HG02938 (cell line): Measurements from ENCODE around the gene TARM1.

Experiments
- ATAC-seq: cut with Tn5 transposase; IDR thresholded peaks from one replicate; pipeline ENCODE4 v1.9.1; 2021; ENCODE audit warnings: mild to moderate bottlenecking, moderate library complexity; ENCODE audit not compliant: unreplicated experiment

The TARM1 gene

GRCh38 chr19:54081032-54081431 is at the start of gene TARM1:
TARM1 (minus strand) TSS chr19:54081365; CDS start chr19:54081340, 25 bp downstream.
- ATAC-seq = no peak

DNA sequence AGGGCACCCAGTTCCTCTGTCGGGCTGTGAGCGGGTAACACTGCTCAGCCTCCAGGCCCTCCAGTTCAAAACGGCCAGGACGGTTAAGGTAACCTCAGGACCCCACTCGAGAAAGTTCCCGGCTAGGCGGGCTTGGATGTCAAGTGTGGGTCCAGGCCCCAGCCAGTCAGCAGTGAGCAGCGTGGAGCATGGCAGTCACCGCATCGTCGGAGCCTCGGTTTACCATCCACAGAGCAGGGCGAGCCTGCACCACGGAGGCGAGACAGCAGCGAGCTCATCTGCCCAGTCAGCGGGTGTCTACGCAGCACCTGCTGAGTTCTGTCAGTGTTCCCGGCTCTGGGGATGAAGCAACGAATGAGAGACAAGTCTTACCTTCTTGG is 48.4 kb upstream of the TARM1 start:
- no peak for ATAC-seq

- no peak for ATAC-seq
These were observed 47.8 kb upstream of the TARM1 start for GRCh38 chr19:54128796-54129616.

DNA sequence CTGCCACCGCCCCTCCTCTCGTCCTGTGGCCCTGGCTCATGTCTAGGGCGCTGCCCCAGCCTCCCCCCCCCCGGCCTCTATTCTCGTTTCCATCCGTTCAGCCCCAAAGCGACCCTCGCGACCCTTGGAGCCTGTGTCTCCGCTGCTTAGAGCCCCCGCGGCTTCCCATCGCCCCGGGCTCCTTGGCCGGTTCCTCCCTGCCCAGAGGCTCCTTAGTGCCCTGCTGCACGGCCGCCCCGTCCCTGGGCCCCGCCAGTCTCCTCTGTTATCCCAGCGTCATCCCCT is 47.2 kb upstream of the TARM1 start:
- ATAC-seq = no peak

GRCh38 chr19:54127688-54128440 is 46.7 kb upstream of the TARM1 start:
- ATAC-seq = no peak

DNA sequence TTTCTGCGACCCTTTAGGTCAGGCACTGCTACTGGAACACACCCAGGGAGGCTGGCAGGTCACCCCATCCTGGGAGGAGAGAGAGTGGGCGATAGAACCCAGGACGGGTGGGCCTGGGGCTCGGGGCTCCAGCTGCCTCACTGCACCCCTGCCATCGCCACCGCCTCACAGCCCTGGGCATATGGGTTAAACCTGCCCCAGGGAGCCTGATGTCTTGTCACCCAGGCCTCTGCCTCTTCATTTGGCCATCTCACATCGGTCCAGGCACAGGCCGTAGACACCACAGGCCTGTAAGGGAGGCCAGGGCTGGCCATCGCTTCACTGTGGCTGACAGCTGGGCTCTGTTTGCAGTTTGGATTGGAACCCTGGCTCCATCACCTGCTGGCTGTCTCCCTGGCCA is 44.5 kb upstream of the TARM1 start:
- ATAC-seq = no peak

DNA sequence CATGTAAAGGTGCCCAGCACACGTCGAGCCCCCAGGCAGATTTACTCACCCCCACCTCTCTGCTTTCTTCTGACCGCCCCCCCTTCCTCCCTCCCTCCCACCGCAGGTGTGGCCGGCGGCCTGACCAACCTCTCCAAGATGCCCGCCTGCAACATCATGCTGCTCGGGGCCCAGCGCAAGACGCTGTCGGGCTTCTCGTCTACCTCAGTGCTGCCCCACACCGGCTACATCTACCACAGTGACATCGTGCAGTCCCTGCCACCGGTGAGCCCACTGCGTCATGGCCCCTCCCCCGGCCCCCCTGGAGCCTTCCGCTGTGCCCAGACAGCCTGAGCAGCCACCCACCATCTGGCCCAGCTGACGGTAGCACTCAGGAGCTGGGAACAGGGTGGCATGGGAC is 43.2 kb upstream of the TARM1 start:
- ATAC-seq = no peak

DNA sequence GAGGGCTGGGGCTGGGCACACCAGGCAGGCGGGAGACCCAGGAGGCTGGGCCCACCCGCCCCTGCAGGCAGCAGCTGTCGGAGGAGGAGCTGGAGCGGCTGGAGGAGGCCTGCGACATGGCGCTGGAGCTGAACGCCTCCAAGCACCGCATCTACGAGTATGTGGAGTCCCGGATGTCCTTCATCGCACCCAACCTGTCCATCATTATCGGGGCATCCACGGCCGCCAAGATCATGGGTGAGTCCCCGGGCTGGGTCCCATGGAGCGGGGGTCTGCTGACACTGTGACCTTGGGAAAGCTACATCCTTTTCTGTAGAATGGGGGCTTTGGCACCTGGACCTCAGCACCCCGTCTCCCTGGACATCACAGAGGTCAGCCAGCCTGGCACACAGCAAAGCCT is 42.5 kb upstream of the TARM1 start:
- no peak for ATAC-seq

DNA sequence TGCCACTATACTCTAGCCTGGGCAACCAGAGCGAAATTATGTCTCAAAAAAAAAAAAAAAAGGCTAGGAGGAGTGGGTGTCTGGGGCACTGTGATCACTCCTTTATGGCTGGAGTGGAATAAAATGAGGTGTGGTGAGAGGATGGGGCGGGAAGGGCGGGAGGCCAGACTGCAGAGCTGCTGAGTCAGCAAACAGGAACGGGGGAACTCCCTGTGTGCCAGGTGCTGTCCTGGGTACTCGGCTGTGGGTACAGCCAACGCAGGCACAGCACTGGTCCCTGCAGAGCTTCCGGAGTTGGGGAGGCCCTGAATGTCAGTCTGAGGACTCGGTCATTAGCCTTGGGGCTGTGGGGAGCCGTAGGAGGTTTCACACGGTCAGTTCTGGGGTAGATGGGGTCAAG is 40.1 kb upstream of the TARM1 start:
- ATAC-seq = no peak

- peak; percentile 77 for ATAC-seq
These were observed 34.2 kb upstream of the TARM1 start, which contains the start of the genes PRPF31 and TFPT for GRCh38 chr19:54115109-54116063. PRPF31 (plus strand) TSS chr19:54115754; CDS start chr19:54118279, 2,525 bp downstream. TFPT (minus strand) TSS chr19:54115657; CDS start chr19:54115269, 388 bp downstream.

- no peak for ATAC-seq
These were observed 33.4 kb upstream of the TARM1 start for GRCh38 chr19:54114340-54115108.

DNA sequence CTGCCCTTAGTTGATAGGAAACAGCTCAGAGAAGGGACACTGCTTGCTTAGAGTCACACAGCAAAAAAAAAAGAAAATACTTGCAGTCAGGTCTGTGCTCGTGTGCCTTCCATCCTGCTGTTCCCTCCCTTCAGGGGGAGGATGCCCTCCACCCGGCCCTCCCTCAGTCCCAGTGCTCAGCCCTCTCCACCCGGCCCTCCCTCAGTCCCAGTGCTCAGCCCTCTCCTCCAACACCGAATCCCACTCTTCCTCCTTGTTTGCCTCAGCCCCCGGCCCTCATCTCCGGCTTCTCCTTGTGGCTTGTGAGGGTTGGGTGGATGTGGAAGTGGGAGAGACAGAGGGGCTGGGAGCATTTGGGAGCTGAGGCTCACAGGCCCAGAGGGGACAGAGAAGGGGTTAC is 28.5 kb upstream of the TARM1 start:
- no peak for ATAC-seq

GRCh38 chr19:54108496-54108895 is 27.3 kb upstream of the TARM1 start:
- ATAC-seq = no peak

- no peak for ATAC-seq
These were observed 26.8 kb upstream of the TARM1 start for GRCh38 chr19:54107876-54108490.

GRCh38 chr19:54106716-54107115 is 25.6 kb upstream of the TARM1 start:
- ATAC-seq = no peak

DNA sequence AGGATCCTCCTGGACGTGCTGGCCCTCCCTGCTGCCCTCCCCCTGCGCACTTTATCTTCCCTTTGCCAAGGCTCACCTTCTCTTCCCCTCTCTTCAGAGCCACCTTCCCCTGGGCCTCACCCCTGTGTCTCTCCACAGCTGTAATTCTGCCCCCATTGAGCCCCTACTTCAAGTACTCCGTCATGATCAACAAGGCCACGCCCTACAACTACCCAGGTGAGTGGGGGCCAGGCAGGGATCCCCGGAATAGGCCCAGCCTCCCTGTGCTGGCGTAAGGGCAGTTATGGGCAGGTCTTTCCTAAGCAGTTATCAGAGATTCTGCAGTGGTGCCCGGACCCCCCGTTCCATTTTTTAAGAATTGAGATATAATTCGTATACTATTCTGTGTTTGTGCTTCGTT is 24.6 kb upstream of the TARM1 start:
- ATAC-seq = no peak

DNA sequence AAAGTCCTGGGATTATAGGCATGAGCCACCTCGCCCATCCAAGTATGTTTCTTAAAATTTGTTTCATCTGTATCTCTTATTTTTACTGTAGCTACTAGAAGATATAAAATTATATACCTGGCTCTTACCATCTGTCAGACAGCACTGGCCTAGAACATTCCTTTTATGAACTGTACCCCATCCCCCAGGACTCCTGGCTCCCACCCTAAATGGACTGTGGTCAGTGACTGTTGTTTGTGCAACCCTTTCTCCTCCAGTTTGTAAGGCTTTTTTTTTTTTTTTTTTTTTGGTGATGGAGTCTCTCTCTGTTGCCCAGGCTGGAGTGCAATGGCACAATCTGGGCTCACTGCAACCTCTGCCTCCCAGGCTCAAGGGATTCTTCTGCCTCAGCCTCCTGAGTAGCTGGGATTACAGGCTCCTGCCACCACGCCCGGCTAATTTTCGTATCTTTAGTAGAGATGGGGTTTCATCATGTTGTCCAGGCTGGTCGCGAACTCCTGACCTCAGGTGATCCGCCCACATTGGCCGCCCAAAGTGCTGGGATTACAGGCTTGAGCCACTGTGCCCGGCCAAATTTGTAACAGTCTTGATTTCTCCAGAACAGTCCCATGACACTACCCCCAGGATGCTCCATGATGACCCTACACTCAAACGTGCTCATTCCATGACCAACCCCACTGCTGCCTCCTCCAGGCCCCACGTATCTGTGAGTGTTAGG is 24.0 kb upstream of the TARM1 start:
- no peak for ATAC-seq

GRCh38 chr19:54102421-54103169 is 21.4 kb upstream of the TARM1 start, which contains the start of gene NDUFA3:
NDUFA3 (plus strand) TSS chr19:54102855; CDS start chr19:54102879, 24 bp downstream.
- ATAC-seq = peak; percentile 85
